PFSK-1 (cell line): ENCODE results near the gene EMX2.

Source experiments
- POLR2AphosphoS5 ChIP-seq: IDR thresholded peaks from 2 replicates; pipeline ENCODE4 v1.6.1; 2012; ENCODE audit warnings: low read depth, mild to moderate bottlenecking, control low read depth, low read length, moderate library complexity
- SIN3A ChIP-seq: IDR thresholded peaks from 2 replicates; pipeline ENCODE4 v1.6.1; 2012; ENCODE audit warnings: mild to moderate bottlenecking, low read length, moderate library complexity, borderline replicate concordance; ENCODE audit not compliant: insufficient read depth
- TAF1 ChIP-seq: IDR thresholded peaks from 2 replicates; pipeline ENCODE4 v1.6.1; 2012; ENCODE audit warnings: low read length, control low read depth, borderline replicate concordance; ENCODE audit not compliant: insufficient read depth
- TF ChIP-seq, protein P1 (sequence below), 2 experiments: IDR thresholded peaks; 2 replicates each; pipeline versions ENCODE4 v1.6.1 to v1.8.0; 2011 to 2012; ENCODE audit warnings: low read depth in 2 of 2, low read length in 2 of 2, control low read depth in 1 of 2, inconsistent platforms in 1 of 2, mild to moderate bottlenecking in 1 of 2, moderate library complexity in 1 of 2; ENCODE audit not compliant: insufficient read depth in 1 of 2

DNA sequence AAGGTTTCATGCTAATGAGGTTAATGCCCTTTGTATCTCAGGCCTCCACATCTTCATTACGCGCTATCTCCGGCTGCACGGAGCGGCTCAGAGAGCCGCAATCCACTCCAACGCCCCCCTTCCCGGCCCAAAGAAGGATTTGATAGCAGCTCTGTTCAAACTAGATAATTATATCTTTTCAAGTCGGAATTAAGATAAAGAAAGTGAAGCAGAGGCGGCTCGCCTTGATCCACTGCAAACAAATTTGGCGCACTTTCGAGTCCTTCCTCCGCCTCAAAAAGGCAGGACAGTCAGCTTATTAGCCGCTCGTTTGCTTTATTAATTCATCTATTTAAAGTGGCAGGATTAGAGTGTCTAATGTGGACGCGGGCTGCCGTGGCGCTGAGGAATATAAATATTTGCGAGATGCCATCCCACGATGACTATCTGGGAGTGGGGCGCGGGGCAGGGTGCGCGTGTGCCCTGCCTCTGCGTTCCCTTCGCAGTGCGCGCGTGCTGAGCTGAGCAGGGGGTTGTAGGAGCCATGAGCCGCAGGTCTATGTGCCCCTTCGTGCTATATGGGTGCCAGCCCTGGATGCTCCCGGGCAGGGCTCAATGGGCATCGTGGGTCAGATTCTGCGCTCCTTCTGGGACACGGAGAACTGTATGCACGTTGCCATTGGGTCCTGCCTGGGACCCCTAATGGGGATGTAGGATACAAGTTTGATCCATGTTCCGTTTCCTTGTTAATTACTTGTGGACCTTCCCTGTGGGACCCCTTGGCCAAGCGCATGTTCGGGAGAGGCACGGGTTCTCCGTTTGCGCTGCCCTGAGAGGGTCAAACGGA lies 9.0 kb downstream of the EMX2 start:
- no peak for TF ChIP-seq TAF1
- TF ChIP-seq POLR2AphosphoS5 = no peak
- no peak for TF ChIP-seq SIN3A
- TF ChIP-seq, protein P1, sequence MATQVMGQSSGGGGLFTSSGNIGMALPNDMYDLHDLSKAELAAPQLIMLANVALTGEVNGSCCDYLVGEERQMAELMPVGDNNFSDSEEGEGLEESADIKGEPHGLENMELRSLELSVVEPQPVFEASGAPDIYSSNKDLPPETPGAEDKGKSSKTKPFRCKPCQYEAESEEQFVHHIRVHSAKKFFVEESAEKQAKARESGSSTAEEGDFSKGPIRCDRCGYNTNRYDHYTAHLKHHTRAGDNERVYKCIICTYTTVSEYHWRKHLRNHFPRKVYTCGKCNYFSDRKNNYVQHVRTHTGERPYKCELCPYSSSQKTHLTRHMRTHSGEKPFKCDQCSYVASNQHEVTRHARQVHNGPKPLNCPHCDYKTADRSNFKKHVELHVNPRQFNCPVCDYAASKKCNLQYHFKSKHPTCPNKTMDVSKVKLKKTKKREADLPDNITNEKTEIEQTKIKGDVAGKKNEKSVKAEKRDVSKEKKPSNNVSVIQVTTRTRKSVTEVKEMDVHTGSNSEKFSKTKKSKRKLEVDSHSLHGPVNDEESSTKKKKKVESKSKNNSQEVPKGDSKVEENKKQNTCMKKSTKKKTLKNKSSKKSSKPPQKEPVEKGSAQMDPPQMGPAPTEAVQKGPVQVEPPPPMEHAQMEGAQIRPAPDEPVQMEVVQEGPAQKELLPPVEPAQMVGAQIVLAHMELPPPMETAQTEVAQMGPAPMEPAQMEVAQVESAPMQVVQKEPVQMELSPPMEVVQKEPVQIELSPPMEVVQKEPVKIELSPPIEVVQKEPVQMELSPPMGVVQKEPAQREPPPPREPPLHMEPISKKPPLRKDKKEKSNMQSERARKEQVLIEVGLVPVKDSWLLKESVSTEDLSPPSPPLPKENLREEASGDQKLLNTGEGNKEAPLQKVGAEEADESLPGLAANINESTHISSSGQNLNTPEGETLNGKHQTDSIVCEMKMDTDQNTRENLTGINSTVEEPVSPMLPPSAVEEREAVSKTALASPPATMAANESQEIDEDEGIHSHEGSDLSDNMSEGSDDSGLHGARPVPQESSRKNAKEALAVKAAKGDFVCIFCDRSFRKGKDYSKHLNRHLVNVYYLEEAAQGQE (IDR thresholded peaks at IDR 0.05; ENCODE audit: insufficient read depth in 1 of 2, low read depth in 2 of 2, low read length in 2 of 2) = no peak
